Endothelial cell of umbilical vein (primary cell): ENCODE results near the gene ENTPD3. TPM values are rescaled to one million over a fixed set of nuclear protein-coding genes. Genes with fewer than 3 reads are reported as not detected.

ENCODE experiments used
- BruUV-seq: library from RNA; stranded (reverse); fragments of 400-500 nt; replicated peaks from 2 replicates; lab custom pipeline; 2021; lab: Mats Ljungman, UMichigan
- CTCF ChIA-PET: fragments of 300-600, 350-600 bp; sonication (Branson Sonifier 250); formaldehyde crosslinking; loops from one replicate; lab custom pipeline; 2021; ENCODE audit warnings: antibody characterized with exemption, inconsistent platforms; lab: Charles Lee
- POLR2A ChIA-PET: fragments of 300-600, 350-600 bp; sonication (Branson Sonifier 250); formaldehyde crosslinking; loops from one replicate; lab custom pipeline; 2021; ENCODE audit warnings: antibody characterized with exemption, inconsistent platforms; lab: Charles Lee
- DNase-seq: peaks from one replicate; pipeline ENCODE4 v3.0.0-alpha.2; 2011; ENCODE audit warnings: low read depth, low spot score
- FAIRE-seq: peaks from 2 replicates; lab custom pipeline; 2011; peaks lifted over from hg19 to GRCh38; lab: Jason Lieb, UNC
- H2AFZ ChIP-seq: 2 replicates; pipeline ENCODE4 v1.6.0; 2012; ENCODE audit warnings: low read depth, low read length, control low read depth, inconsistent platforms
- H3K27ac ChIP-seq: 2 replicates; pipeline ENCODE4 v1.5.1; 2011; ENCODE audit warnings: low read depth, mild to moderate bottlenecking, control low read depth, low read length, moderate library complexity; ENCODE audit not compliant: insufficient read depth
- H3K27me3 ChIP-seq, 2 experiments: 2 replicates each; pipeline versions ENCODE4 v1.6.0 to v1.6.1; 2011; ENCODE audit warnings: low read length in 2 of 2, mixed read lengths in 1 of 2; ENCODE audit not compliant: control insufficient read depth in 2 of 2, insufficient read depth in 2 of 2
- H3K36me3 ChIP-seq, 2 experiments: 2 replicates in 1 of 2; 3 replicates in 1 of 2; pipeline ENCODE4 v1.5.1; 2011; ENCODE audit warnings: low read length in 2 of 2, mild to moderate bottlenecking in 1 of 2, moderate library complexity in 1 of 2; ENCODE audit not compliant: control insufficient read depth in 2 of 2, insufficient read depth in 2 of 2; ENCODE audit errors: extremely low read depth in 1 of 2
- H3K4me1 ChIP-seq: 3 replicates; pipeline ENCODE4 v1.5.1; 2011; ENCODE audit warnings: mild to moderate bottlenecking, low read length; ENCODE audit not compliant: control insufficient read depth, insufficient read depth; ENCODE audit errors: extremely low read depth
- H3K4me2 ChIP-seq: 2 replicates; pipeline ENCODE4 v1.6.1; 2011; ENCODE audit warnings: low read length, control low read depth, mixed read lengths; ENCODE audit not compliant: insufficient read depth
- H3K4me3 ChIP-seq, 3 experiments: fragments of 200-600 bp in 1 of 3; sonication (generic), shearing (Covaris generic) in 1 of 3; replicated peaks in 1 of 3; 2 replicates each; pipeline ENCODE4 v1.5.1; 2011 to 2016; ENCODE audit warnings: control low read depth in 3 of 3, low read length in 3 of 3, mild to moderate bottlenecking in 2 of 3, inconsistent platforms in 1 of 3, low read depth in 1 of 3, moderate library complexity in 1 of 3; ENCODE audit not compliant: insufficient read depth in 1 of 3
- H3K79me2 ChIP-seq: 2 replicates; pipeline ENCODE4 v1.6.0; 2012; ENCODE audit warnings: low read length, inconsistent platforms; ENCODE audit not compliant: control insufficient read depth, insufficient read depth
- H3K9ac ChIP-seq: replicated peaks from 2 replicates; pipeline ENCODE3; 2011; ENCODE audit warnings: low read length, control low read depth; ENCODE audit not compliant: insufficient read depth; ENCODE audit errors: extremely low read depth
- H3K9me1 ChIP-seq: replicated peaks from 3 replicates; pipeline ENCODE4 v1.6.0; 2011; ENCODE audit warnings: mild to moderate bottlenecking, low read length; ENCODE audit not compliant: control insufficient read depth, insufficient read depth; ENCODE audit errors: extremely low read depth
- H3K9me3 ChIP-seq: replicated peaks from 2 replicates; pipeline ENCODE4 v1.5.1; 2012; ENCODE audit warnings: low read length, inconsistent platforms; ENCODE audit not compliant: control insufficient read depth, insufficient read depth
- H4K20me1 ChIP-seq: replicated peaks from 2 replicates; pipeline ENCODE3; 2011; ENCODE audit warnings: mild to moderate bottlenecking, low read length; ENCODE audit not compliant: control insufficient read depth, insufficient read depth; ENCODE audit errors: extremely low read depth
- CTCF ChIP-seq, 2 donors: IDR thresholded peaks; 1 replicate in 1 of 2; 2 replicates in 1 of 2; pipeline ENCODE4 v1.5.1; 2011; ENCODE audit warnings: low read length in 2 of 2, mild to moderate bottlenecking in 2 of 2, moderate library complexity in 2 of 2, control low read depth in 1 of 2, inconsistent platforms in 1 of 2, low read depth in 1 of 2; ENCODE audit not compliant: insufficient read depth in 1 of 2; ENCODE audit errors: extremely low read depth in 1 of 2
- EZH2 ChIP-seq: IDR thresholded peaks from 2 replicates; pipeline ENCODE4 v1.6.1; 2012; ENCODE audit warnings: borderline replicate concordance, low read depth, mild to moderate bottlenecking, moderate library complexity, low read length, inconsistent platforms; ENCODE audit not compliant: severe bottlenecking
- FOS ChIP-seq: IDR thresholded peaks from 2 replicates; pipeline ENCODE4 v1.6.1; 2011; ENCODE audit warnings: mild to moderate bottlenecking, low read length, moderate library complexity, borderline replicate concordance; ENCODE audit not compliant: insufficient read depth
- GATA2 ChIP-seq: IDR thresholded peaks from 2 replicates; pipeline ENCODE4 v1.7.0; 2011; ENCODE audit warnings: low read depth, mild to moderate bottlenecking, moderate library complexity, mixed read lengths, low read length; ENCODE audit not compliant: insufficient read length, insufficient read depth
- MYC ChIP-seq: IDR thresholded peaks from one replicate; pipeline ENCODE4 v1.6.1; 2011; ENCODE audit warnings: mild to moderate bottlenecking, low read depth, low read length
- POLR2AphosphoS5 ChIP-seq: IDR thresholded peaks from 2 replicates; pipeline ENCODE4 v1.6.1; 2012; ENCODE audit warnings: low read depth, mild to moderate bottlenecking, control low read depth, low read length, moderate library complexity; ENCODE audit not compliant: insufficient read depth
- dilution Hi-C: fragments of 300-500 bp; cut with MboI; formaldehyde crosslinking; loops from one replicate; pipeline ENCODE4 v1.15.0; 2019; ENCODE audit warnings: low sequenced_read_pairs; ENCODE audit not compliant: extremely low pct_ligation_motif_present
- intact Hi-C: fragments of 100-400 bp; cut with micrococcal nuclease; formaldehyde crosslinking; loops from one replicate; pipeline ENCODE4 v1.10.0; 2022
- polyA plus RNA-seq, 4 experiments: library from polyadenylated mRNA; depleted of rRNA in 3 of 4; stranded (reverse) in 3 of 4; unstranded in 1 of 4; fragments of >200 nt; gene quantifications; 2 replicates each; pipeline versions ENCODE4 v1.2.1 to v1.2.3, GENCODE V29; 2011 to 2012; ENCODE audit warnings: missing spikeins in 1 of 4
- total RNA-seq: library from RNA; stranded (reverse); gene quantifications from 2 replicates; pipeline ENCODE4 v1.2.3, GENCODE V29; 2021
- TF ChIP-seq, protein P1 (sequence below): IDR thresholded peaks from 2 replicates; pipeline ENCODE4 v1.6.1; 2011; ENCODE audit not compliant: insufficient read depth, insufficient read length

Gene ENTPD3
- total and polyA plus RNA-seq, 2 donors (not counting 3 experiments of a cell fraction or from before 2014, with no cell fraction given) = not detected

DNA sequence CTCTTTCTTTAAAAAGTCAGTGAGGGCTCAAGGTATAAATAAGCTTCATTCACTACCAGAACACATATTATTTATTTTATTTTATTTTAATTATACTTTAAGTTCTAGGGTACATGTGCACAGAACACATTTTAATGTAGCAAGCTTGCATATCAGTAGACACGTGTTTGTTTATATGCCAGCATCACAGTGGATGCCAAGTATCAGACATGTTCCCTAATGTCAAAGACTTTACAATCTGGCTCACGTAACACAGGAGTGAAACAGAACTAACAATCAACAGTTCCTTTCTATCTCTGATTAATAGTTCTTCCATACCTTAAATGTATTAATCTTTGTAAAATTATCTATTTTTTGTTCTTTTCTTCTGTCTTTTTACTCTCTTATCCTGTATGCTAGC lies 23.3 kb upstream of the ENTPD3 start:
- Histone ChIP-seq H3K4me2 (no peak overlapping the region), H3K4me1 (no peaks in the 10 kb centered on the region), H3K27me3 (peaks cover 2 to 4% of the 10 kb centered on the region in 2 experiments), H3K9me1 (no peaks in the 10 kb centered on the region), H3K9me3 (no peaks in the 10 kb centered on the region), H3K27ac (no peak overlapping the region), H2AFZ (no peak overlapping the region), H3K36me3 (no peaks in the 10 kb centered on the region), H4K20me1 (no peaks in the 10 kb centered on the region), H3K9ac (no peak overlapping the region), H3K4me3 (no peak overlapping the region), H3K79me2 (no peaks in the 10 kb centered on the region)
- intact Hi-C loops (no loop called here), dilution Hi-C loops (no loop called here)
- no TSS peak for BruUV-seq
- DNase-seq (no peak), FAIRE-seq (no peak)
- TF ChIP-seq POLR2AphosphoS5 (no peak), FOS (no peak), EZH2 (no peak), MYC (no peak), GATA2 (no peak), CTCF (IDR thresholded peaks at IDR 0.05; ENCODE audit: extremely low read depth in 1 of 2, insufficient read depth in 1 of 2, low read depth in 1 of 2, low read length in 2 of 2) (no peak)
- TF ChIP-seq, protein P1, sequence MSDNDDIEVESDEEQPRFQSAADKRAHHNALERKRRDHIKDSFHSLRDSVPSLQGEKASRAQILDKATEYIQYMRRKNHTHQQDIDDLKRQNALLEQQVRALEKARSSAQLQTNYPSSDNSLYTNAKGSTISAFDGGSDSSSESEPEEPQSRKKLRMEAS = no peak
- ChIA-PET POLR2A (no interaction called here), CTCF (no interaction called here)
